ENCODE measurements around the gene CD109. TPM values are rescaled to one million over a fixed set of nuclear protein-coding genes. Genes with fewer than 3 reads are reported as not detected.
"Not testable (repeated sequence)": the region's sequence is repeated elsewhere in the genome, so short reads cannot be mapped to it uniquely, and the experiment has no call there.

The CD109 gene
- total RNA-seq, 1 donor from 2014 or later: 25.0 TPM

- Histone ChIP-seq H3K4me1 (no peaks in the 10 kb centered on the region), H3K4me3 (no peak overlapping the region), H3K27ac (no peak overlapping the region), H3K9me3 (no peaks in the 10 kb centered on the region), H3K27me3 (ENCODE audit: low read depth) (no peaks in the 10 kb centered on the region), H3K36me3 (no peaks in the 10 kb centered on the region)
- intact Hi-C loops (cut with DNase I): no loop called here
- TF ChIP-seq CTCF (IDR thresholded peaks at IDR 0.05): no peak
- DNase-seq: no peak
- ATAC-seq: no peak
These were observed 11.0 kb downstream of the CD109 start for GRCh38 chr6:73706971-73707370.

- Histone ChIP-seq H3K27me3 (ENCODE audit: low read depth) (no peaks in the 10 kb centered on the region), H3K9me3 (no peaks in the 10 kb centered on the region), H3K4me1 (peaks cover 27% of the 10 kb centered on the region), H3K36me3 (no peaks in the 10 kb centered on the region), H3K27ac (no peak overlapping the region), H3K4me3 (no peak overlapping the region)
- DNase-seq (no peak), ATAC-seq (no peak)
- intact Hi-C loops (cut with DNase I): no loop called here
- no peak for TF ChIP-seq CTCF (IDR thresholded peaks at IDR 0.05)
These were observed 14.5 kb downstream of the CD109 start for GRCh38 chr6:73710470-73710869.

- H3K27me3 ChIP-seq (ENCODE audit: low read depth): no peaks in the 10 kb centered on the region
- ATAC-seq: no peak
- H3K4me3 ChIP-seq: no peak overlapping the region
- intact Hi-C loops (cut with DNase I): no loop called here
- no peak for TF ChIP-seq CTCF (IDR thresholded peaks at IDR 0.05)
- no peak for DNase-seq
- H3K27ac ChIP-seq: no peak overlapping the region
- no peaks in the 10 kb centered on the region for H3K36me3 ChIP-seq
- H3K4me1 ChIP-seq: peaks cover 27% of the 10 kb centered on the region
- H3K9me3 ChIP-seq: no peaks in the 10 kb centered on the region
These were observed 14.9 kb downstream of the CD109 start for GRCh38 chr6:73710948-73711347.

GRCh38 chr6:73712535-73713173 is 16.7 kb downstream of the CD109 start:
- ATAC-seq (no peak), DNase-seq (no peak)
- no peak for TF ChIP-seq CTCF (IDR thresholded peaks at IDR 0.05)
- Histone ChIP-seq H3K27ac (peak overlapping the region; percentile 3), H3K4me3 (no peak overlapping the region), H3K36me3 (no peaks in the 10 kb centered on the region), H3K27me3 (ENCODE audit: low read depth) (no peaks in the 10 kb centered on the region), H3K9me3 (no peaks in the 10 kb centered on the region), H3K4me1 (peaks cover 27% of the 10 kb centered on the region)
- intact Hi-C loops (cut with DNase I): no loop called here

- Histone ChIP-seq H3K4me3 (no peak overlapping the region), H3K27me3 (ENCODE audit: low read depth) (no peaks in the 10 kb centered on the region), H3K4me1 (peaks cover 27% of the 10 kb centered on the region), H3K27ac (peak overlapping the region; percentile 48), H3K9me3 (no peaks in the 10 kb centered on the region), H3K36me3 (no peaks in the 10 kb centered on the region)
- DNase-seq (no peak), ATAC-seq (peak; percentile 17 to 24)
- no peak for TF ChIP-seq CTCF (IDR thresholded peaks at IDR 0.05)
- intact Hi-C loops (cut with DNase I): no loop called here
These were observed 17.6 kb downstream of the CD109 start for GRCh38 chr6:73713426-73714147.

GRCh38 chr6:73715111-73715508 is 19.1 kb downstream of the CD109 start:
- H3K27me3 ChIP-seq (ENCODE audit: low read depth); H3K27ac ChIP-seq; H3K36me3 ChIP-seq; H3K9me3 ChIP-seq; DNase-seq; H3K4me3 ChIP-seq; ATAC-seq; intact Hi-C loops (cut with DNase I): not testable (repeated sequence)
- H3K4me1 ChIP-seq: peaks cover 27% of the 10 kb centered on the region
